ENCODE measurements around the gene TOP3A. TPM values are rescaled to one million over a fixed set of nuclear protein-coding genes. Genes with fewer than 3 reads are reported as not detected.

The TOP3A gene, protein sequence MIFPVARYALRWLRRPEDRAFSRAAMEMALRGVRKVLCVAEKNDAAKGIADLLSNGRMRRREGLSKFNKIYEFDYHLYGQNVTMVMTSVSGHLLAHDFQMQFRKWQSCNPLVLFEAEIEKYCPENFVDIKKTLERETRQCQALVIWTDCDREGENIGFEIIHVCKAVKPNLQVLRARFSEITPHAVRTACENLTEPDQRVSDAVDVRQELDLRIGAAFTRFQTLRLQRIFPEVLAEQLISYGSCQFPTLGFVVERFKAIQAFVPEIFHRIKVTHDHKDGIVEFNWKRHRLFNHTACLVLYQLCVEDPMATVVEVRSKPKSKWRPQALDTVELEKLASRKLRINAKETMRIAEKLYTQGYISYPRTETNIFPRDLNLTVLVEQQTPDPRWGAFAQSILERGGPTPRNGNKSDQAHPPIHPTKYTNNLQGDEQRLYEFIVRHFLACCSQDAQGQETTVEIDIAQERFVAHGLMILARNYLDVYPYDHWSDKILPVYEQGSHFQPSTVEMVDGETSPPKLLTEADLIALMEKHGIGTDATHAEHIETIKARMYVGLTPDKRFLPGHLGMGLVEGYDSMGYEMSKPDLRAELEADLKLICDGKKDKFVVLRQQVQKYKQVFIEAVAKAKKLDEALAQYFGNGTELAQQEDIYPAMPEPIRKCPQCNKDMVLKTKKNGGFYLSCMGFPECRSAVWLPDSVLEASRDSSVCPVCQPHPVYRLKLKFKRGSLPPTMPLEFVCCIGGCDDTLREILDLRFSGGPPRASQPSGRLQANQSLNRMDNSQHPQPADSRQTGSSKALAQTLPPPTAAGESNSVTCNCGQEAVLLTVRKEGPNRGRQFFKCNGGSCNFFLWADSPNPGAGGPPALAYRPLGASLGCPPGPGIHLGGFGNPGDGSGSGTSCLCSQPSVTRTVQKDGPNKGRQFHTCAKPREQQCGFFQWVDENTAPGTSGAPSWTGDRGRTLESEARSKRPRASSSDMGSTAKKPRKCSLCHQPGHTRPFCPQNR
- total RNA-seq (2012; rRNA removed) (21.3 and 25.6 TPM in 2 replicates), polyA plus RNA-seq (2012; rRNA removed) (12.4 and 13.4 TPM in 2 replicates), Bru-seq, nascent RNA (percentile 68 among the genes with signal in this experiment), BruChase-seq, experiment 1, labeled RNA remaining after a 6-hour chase (percentile 80 among the genes with signal in this experiment), BruChase-seq, experiment 2, labeled RNA remaining after a 2-hour chase (percentile 76 among the genes with signal in this experiment)
- polyA plus RNA-seq (2012; cell fraction: cytosol; rRNA removed), result 6.9 and 11.3 TPM in 2 replicates
- polyA plus RNA-seq (2012; cell fraction: nucleus; rRNA removed; ENCODE audit: low replicate concordance), result 27.6 and 28.4 TPM in 2 replicates
- long read RNA-seq, full-length matches to known transcripts, result 2 of 13 reads
- long read RNA-seq, partial matches to known transcripts, result 5 of 13 reads
- long read RNA-seq, other reads (novel, unspliced or antisense), result 6 of 13 reads

DNA sequence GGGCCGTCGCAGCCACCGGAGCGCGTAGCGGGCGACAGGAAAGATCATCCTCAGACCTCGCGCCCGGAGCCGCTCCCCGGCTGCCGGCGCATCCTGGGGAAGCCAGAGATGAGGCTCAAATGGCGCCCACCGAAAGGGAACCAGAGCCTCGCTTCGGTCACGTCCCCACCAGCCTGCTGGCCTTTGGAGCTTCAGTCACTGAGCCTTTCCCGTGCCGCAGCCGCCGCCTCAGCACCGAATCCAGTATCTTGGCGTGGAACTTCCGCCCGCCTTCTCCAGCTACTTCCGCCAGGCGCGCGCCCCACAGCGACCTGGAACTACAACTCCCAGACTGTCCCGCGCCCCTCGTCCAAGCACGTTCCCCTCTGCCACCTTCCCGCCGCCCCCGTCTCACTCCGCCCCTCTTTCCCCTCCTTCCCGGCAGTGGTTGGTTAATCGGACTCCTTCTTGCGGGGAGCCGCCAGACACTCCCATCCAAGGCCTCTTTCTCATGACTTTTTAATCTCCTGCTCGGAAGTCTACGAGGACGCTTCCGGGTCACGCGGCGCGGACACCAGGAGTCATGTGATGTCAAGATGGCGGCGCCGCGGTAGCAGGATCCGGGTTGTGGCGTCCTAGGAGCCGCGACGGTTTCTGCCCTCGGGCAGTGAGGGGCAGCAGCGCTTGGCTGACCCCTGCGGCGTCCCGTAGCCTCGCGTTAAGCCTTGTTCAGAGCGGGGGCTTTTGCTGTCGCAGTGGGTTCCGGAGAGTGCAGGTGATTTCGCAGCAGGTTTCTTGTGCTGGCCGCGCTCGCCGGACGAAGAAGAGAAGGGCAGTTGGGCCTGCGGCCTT is at the start of gene TOP3A, which contains the start of gene SMCR8:
Gene TOP3A, minus strand, starts transcription at position 264 of the 831 bp plus-strand sequence. Its CDS starts 216 bp downstream, at position 48.
Gene SMCR8, plus strand, starts transcription at position 563 of the 831 bp plus-strand sequence. CDS start 497 bp downstream, outside the sequence.
- Histone ChIP-seq H4K8ac (ENCODE audit: low read depth in 2 of 2, low read length in 2 of 2) (peak within 1 kb of the TSS; percentile 82 to 94), H3K9me1 (ENCODE audit: insufficient read depth, low read length) (peaks cover 23% of the 10 kb centered on the region), H2BK20ac (ENCODE audit: low read depth, low read length) (no peak within 1 kb of the TSS), H3K4ac (ENCODE audit: low read depth, low read length) (peak within 1 kb of the TSS; percentile 83), H4K91ac (ENCODE audit: insufficient read depth, low read depth, low read length) (peak within 1 kb of the TSS; percentile 77), H3K9ac (ENCODE audit: low read depth, low read length) (peak within 1 kb of the TSS; percentile 83), H3K14ac (replicated peaks; ENCODE audit: low read depth, low read length) (peak within 1 kb of the TSS; percentile 90), H3K79me1 (ENCODE audit: low read depth in 1 of 2, low read length in 2 of 2) (peaks cover 32 to 91% of the 10 kb centered on the region in 2 experiments), H4K5ac (ENCODE audit: low read depth, low read length) (peak within 1 kb of the TSS; percentile 80), H2BK120ac (ENCODE audit: low read depth, low read length) (peak within 1 kb of the TSS; percentile 7; the same call in 1 of the 2 replicates), H2AK9ac (replicated peaks; ENCODE audit: low read depth, low read length, poor library complexity) (peak within 1 kb of the TSS; percentile 85), H3K4me2 (ENCODE audit: low read depth, low read length) (peak within 1 kb of the TSS; percentile 89), H2BK15ac (ENCODE audit: low read depth, low read length) (no peak within 1 kb of the TSS), H3K23ac (ENCODE audit: low read depth, low read length) (peak within 1 kb of the TSS; percentile 73), H3K9me3 (ENCODE audit: control insufficient read depth, insufficient read depth, low read length) (no peaks in the 10 kb centered on the region), H2AFZ (replicated peaks; ENCODE audit: low read length, poor library complexity) (peak within 1 kb of the TSS; percentile 96), H3K4me1 (ENCODE audit: control insufficient read depth, insufficient read depth, low read length) (peaks cover 10% of the 10 kb centered on the region), H3K36me3 (ENCODE audit: control insufficient read depth, insufficient read depth, low read length) (peaks cover 25% of the 10 kb centered on the region), H3K18ac (ENCODE audit: low read depth, low read length) (no peak within 1 kb of the TSS), H3K27me3 (ENCODE audit: control insufficient read depth, insufficient read depth, low read length) (no peaks in the 10 kb centered on the region), H3K4me3 (ENCODE audit: insufficient read depth, low read depth, low read length) (peak within 1 kb of the TSS; percentile 88), H2BK5ac (ENCODE audit: low read depth, low read length, poor library complexity, severe bottlenecking) (peak within 1 kb of the TSS; percentile 67), H3K27ac (ENCODE audit: insufficient read depth, low read length) (peak within 1 kb of the TSS; percentile 83), H2AK5ac (ENCODE audit: low read depth, low read length) (peak within 1 kb of the TSS; percentile 80), H3K56ac (ENCODE audit: extremely low read depth, insufficient read depth, low read length) (peak within 1 kb of the TSS; percentile 60), H4K20me1 (ENCODE audit: insufficient read depth, low read length) (peaks cover 43% of the 10 kb centered on the region)
- peak; percentile 97 for ATAC-seq (ENCODE audit: low read depth)
- DNase-seq, result peak; percentile 98
- POLR2A ChIA-PET (ENCODE audit: unreplicated experiment), result no interaction called here
- dilution Hi-C loops (cut with HindIII; ENCODE audit: low sequenced_read_pairs, unreplicated experiment), result no loop called here
- WGBS, 2 experiments (ENCODE audit: extremely low coverage in 2 of 2, insufficient read length in 1 of 2), result 0% methylated on average over 48 of the region's 78 CpGs; no CpG with 5 or more reads in 1 of the 2 experiments
- in situ Hi-C loops (cut with MboI; ENCODE audit: low sequenced_read_pairs), result no loop called here
- no TSS peak for BruUV-seq (replicated peaks)
- CTCF ChIA-PET, result no interaction called here
- intact Hi-C loops (cut with micrococcal nuclease), result no loop called here
- TF ChIP-seq, protein P1, sequence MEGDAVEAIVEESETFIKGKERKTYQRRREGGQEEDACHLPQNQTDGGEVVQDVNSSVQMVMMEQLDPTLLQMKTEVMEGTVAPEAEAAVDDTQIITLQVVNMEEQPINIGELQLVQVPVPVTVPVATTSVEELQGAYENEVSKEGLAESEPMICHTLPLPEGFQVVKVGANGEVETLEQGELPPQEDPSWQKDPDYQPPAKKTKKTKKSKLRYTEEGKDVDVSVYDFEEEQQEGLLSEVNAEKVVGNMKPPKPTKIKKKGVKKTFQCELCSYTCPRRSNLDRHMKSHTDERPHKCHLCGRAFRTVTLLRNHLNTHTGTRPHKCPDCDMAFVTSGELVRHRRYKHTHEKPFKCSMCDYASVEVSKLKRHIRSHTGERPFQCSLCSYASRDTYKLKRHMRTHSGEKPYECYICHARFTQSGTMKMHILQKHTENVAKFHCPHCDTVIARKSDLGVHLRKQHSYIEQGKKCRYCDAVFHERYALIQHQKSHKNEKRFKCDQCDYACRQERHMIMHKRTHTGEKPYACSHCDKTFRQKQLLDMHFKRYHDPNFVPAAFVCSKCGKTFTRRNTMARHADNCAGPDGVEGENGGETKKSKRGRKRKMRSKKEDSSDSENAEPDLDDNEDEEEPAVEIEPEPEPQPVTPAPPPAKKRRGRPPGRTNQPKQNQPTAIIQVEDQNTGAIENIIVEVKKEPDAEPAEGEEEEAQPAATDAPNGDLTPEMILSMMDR (conservative IDR thresholded peaks at IDR 0.05; ENCODE audit: low read depth, low read length), result no peak
- TF ChIP-seq, protein P2, sequence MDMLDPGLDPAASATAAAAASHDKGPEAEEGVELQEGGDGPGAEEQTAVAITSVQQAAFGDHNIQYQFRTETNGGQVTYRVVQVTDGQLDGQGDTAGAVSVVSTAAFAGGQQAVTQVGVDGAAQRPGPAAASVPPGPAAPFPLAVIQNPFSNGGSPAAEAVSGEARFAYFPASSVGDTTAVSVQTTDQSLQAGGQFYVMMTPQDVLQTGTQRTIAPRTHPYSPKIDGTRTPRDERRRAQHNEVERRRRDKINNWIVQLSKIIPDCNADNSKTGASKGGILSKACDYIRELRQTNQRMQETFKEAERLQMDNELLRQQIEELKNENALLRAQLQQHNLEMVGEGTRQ (IDR thresholded peaks at IDR 0.05; ENCODE audit: low read depth, low read length), result peak; percentile 99
- TF ChIP-seq SMC3 (IDR thresholded peaks at IDR 0.05; ENCODE audit: low read depth, low read length), result no peak
- peak; percentile 83; the same call in 1 of the 2 replicates for TF ChIP-seq FOS (IDR thresholded peaks at IDR 0.05; ENCODE audit: low read depth, low read length)
- TF ChIP-seq RFX5 (IDR thresholded peaks at IDR 0.05; ENCODE audit: low read depth, low read length), result no peak
- no peak; the same call in 1 of the 2 replicates for TF ChIP-seq NFE2L2 (IDR thresholded peaks at IDR 0.05; ENCODE audit: low read depth, low read length)
- TF ChIP-seq CEBPB (IDR thresholded peaks at IDR 0.05; ENCODE audit: low read depth, low read length), result 0 out of 2 replicates have a peak, but pooled peaks have one; percentile 45
- no peak for TF ChIP-seq CHD1 (IDR thresholded peaks at IDR 0.05; ENCODE audit: low read depth, low read length)
- TF ChIP-seq POLR2A (IDR thresholded peaks at IDR 0.05; ENCODE audit: low read depth, low read length), result peak; percentile 90

Measured in IMR-90 (cell line).